ENCODE measurements around the gene SLC44A5. TPM values are rescaled to one million over a fixed set of nuclear protein-coding genes. Genes with fewer than 3 reads are reported as not detected.
A peak's percentile ranks its signal among the peaks of the same experiment; 100 is the strongest.

SLC44A5 gene
- total RNA-seq, 3 donors from 2014 or later = 0.16 to 3.6 (median 3.5) TPM

DNA sequence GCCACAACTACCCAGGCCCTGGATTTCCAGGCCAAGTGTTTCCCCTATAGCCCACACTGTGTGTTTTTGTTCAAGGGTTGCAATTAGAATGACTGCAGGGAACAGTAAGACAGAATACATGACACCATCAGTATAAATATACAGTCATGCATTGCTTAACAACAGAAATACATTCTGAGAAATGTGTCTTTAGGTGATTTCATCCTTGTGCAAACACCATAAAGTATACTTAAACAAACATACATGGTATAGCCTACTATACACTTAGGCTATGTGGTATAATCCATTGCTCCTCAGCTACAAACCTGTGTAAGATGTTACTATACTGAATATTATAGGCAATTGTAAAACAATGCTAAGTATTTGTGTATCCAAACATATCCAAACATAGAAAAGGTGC is 7.5 kb upstream of the SLC44A5 start:
- Histone ChIP-seq H3K36me3 (no peaks in the 10 kb centered on the region), H3K9me3 (no peaks in the 10 kb centered on the region), H3K27ac (no peak overlapping the region), H3K4me1 (no peaks in the 10 kb centered on the region), H3K4me3 (no peak overlapping the region), H3K27me3 (peaks cover 0 to 13% of the 10 kb centered on the region in 2 donors)
- intact Hi-C loops (cut with DNase I; ENCODE audit: low total_unique reads) = no loop called here
- no peak for TF ChIP-seq POLR2A (IDR thresholded peaks at IDR 0.05)
- TF ChIP-seq, protein P1, sequence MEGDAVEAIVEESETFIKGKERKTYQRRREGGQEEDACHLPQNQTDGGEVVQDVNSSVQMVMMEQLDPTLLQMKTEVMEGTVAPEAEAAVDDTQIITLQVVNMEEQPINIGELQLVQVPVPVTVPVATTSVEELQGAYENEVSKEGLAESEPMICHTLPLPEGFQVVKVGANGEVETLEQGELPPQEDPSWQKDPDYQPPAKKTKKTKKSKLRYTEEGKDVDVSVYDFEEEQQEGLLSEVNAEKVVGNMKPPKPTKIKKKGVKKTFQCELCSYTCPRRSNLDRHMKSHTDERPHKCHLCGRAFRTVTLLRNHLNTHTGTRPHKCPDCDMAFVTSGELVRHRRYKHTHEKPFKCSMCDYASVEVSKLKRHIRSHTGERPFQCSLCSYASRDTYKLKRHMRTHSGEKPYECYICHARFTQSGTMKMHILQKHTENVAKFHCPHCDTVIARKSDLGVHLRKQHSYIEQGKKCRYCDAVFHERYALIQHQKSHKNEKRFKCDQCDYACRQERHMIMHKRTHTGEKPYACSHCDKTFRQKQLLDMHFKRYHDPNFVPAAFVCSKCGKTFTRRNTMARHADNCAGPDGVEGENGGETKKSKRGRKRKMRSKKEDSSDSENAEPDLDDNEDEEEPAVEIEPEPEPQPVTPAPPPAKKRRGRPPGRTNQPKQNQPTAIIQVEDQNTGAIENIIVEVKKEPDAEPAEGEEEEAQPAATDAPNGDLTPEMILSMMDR (IDR thresholded peaks at IDR 0.05) = no peak
- no peak for DNase-seq (ENCODE audit: low spot score in 2 of 2)

DNA sequence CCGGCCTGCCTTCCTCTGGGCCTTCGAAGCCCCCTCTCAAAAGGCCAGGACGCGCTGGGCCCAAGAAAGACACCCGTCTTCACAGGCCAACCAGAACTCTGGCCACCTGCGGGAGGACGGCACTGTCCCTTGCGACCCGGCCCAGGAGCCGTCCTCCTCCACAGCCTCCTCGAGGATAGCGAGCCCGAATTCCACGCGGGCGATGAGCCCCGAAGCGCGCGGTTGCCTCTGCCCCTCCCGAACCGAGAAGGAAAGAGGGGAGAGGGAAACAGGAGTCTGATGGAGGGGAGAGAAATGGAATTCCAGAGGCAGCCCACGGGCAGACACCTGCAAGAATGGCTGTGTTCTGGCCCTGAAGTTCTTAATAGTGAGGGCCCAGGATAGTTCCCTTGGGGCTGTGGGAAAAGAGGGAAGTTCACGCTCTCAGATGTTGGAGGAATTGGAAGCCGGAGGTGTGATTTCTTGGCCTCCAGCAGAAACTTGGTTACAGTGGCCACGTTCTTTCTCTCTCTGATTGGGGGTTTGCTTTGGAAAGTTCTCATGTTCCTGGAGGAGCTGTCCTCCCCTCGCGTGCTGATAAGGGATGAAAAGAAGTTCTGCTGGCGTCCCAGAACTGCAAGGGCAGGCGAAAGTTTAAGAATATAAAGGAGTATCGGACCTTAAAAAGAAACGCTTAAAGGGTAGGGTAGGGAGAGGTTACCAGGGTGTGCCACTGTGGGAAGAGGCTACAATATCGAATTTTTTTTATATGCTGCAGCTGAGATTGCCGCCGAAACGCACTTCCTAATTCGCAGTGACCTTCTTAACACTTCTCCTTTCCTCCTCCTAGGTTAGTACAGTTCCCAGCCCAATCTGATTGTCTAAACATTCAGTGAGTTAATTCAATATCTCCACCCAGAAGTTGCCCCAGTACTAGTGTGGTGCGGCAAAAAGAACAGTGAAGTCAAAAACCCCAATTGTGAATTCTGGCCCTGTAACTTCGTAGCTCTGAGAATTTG is 5.8 kb upstream of the SLC44A5 start:
- Histone ChIP-seq H3K27me3 (peaks cover 0 to 29% of the 10 kb centered on the region in 2 donors), H3K9me3 (no peaks in the 10 kb centered on the region)
- TF ChIP-seq, protein P1 (IDR thresholded peaks at IDR 0.05) = no peak
- TF ChIP-seq POLR2A (IDR thresholded peaks at IDR 0.05) (no peak), POLR2AphosphoS5 (IDR thresholded peaks at IDR 0.05) (no peak)

DNA sequence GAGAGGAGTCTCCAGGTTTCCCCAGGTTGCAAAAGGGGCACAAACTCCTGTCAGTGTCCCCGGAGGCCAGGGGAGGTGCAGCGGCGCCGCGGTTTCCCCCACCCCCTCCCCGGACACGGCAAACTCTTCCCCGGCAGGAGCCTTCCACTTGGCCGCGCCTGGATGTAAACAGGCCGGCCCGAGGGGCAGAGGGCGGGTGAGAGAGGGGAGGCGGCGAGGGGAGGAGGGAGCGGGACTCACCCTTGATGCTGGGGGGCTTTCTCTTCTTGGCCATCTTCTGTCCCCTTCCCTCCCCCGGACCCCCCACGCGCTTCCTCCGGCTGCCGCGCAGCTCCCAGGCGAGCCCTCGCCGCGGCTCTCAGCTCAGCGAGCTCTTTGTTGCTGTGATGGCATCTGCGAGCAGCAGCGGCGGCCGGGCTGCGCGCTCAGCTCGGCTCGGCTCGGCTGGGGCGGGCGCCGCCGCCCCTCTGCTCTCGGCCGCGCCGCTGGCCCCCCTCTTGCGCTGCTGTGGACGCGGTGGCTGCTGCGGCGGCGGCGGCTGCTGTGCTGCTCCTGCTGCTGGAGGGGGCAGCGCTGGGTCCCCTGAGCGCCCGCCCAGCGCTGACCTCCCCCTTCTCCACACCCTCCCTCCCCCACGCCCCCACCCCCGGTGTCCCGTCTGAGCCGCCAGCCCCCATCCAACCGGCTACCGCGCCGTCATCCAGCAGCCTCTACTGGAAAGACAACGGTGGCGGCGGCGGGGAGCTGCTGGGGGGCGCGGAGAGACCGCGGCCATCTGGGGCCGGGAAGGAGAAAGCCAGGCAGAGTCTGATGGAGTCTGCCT is 4.9 kb upstream of the SLC44A5 start:
- H3K27ac ChIP-seq = no peak overlapping the region
- no peaks in the 10 kb centered on the region for H3K36me3 ChIP-seq
- H3K9me3 ChIP-seq = no peaks in the 10 kb centered on the region
- peaks cover 0 to 35% of the 10 kb centered on the region in 2 donors for H3K27me3 ChIP-seq
- intact Hi-C loops (cut with DNase I; ENCODE audit: low total_unique reads) = no loop called here
- peak overlapping the region; percentile 42 to 76 (median 56) for H3K4me3 ChIP-seq
- no peak for DNase-seq (ENCODE audit: low spot score in 2 of 2)
- TF ChIP-seq POLR2A (IDR thresholded peaks at IDR 0.05) (no peak), POLR2AphosphoS5 (IDR thresholded peaks at IDR 0.05) (no peak)
- TF ChIP-seq, protein P1 (IDR thresholded peaks at IDR 0.05) = no peak
- no peaks in the 10 kb centered on the region for H3K4me1 ChIP-seq

More for the DNA sequence above, 5.8 kb upstream of the SLC44A5 start:
- no peak for DNase-seq (ENCODE audit: low spot score in 2 of 2)
- Histone ChIP-seq H3K4me3 (peak overlapping the region; percentile 42 to 76 (median 56)), H3K27ac (no peak overlapping the region), H3K36me3 (no peaks in the 10 kb centered on the region), H3K4me1 (no peaks in the 10 kb centered on the region)
- intact Hi-C loops (cut with DNase I; ENCODE audit: low total_unique reads) = no loop called here

DNA sequence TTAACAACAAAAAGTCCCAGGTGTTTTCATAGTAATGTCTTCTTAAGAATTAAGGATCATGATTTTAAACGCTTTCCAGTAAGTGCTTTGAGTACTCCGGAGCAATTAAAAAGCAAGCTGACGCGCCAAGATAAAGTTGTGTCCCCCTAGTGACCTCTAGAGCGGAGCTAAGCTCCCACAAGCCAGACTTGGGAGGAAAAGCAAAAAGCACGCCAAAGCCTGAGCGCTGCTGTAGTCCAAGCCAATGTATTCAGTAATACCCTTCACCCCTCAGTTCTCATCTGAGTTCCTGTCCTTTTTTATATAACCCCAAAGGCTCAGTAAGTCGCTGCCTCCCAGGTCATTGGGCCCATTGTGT is 3.5 kb upstream of the SLC44A5 start:
- intact Hi-C loops (cut with DNase I; ENCODE audit: low total_unique reads) = no loop called here
- TF ChIP-seq POLR2A (IDR thresholded peaks at IDR 0.05) (no peak), POLR2AphosphoS5 (IDR thresholded peaks at IDR 0.05) (no peak)
- TF ChIP-seq, protein P1 (IDR thresholded peaks at IDR 0.05) = no peak
- H3K4me3 ChIP-seq = peak overlapping the region; percentile 42 to 76 (median 56)
- H3K27me3 ChIP-seq = peaks cover 0 to 35% of the 10 kb centered on the region in 2 donors
- H3K9me3 ChIP-seq = no peaks in the 10 kb centered on the region
- H3K4me1 ChIP-seq = no peaks in the 10 kb centered on the region
- no peaks in the 10 kb centered on the region for H3K36me3 ChIP-seq
- DNase-seq (ENCODE audit: low spot score in 2 of 2) = no peak
- no peak overlapping the region for H3K27ac ChIP-seq

Data from breast epithelium (tissue), 4 donors.